ENCODE results near the gene TM4SF1.

- TF ChIP-seq CTCF (IDR thresholded peaks at IDR 0.05) (peak in 5 of 6 experiments; percentile 17 to 96 (median 91)), POLR2A (IDR thresholded peaks at IDR 0.05) (no peak)
Measured at GRCh38 chr3:149393345-149394160, 16.1 kb upstream of the TM4SF1 start.

All from Peyer's patch (tissue), 4 donors.